Esophagus squamous epithelium (tissue), 5 donors: ENCODE data around the gene MOB1A. TPM values are rescaled to one million over a fixed set of nuclear protein-coding genes. Genes with fewer than 3 reads are reported as not detected.
"Not testable (repeated sequence)": the region's sequence is repeated elsewhere in the genome, so short reads cannot be mapped to it uniquely, and the experiment has no call there.

ENCODE experiments used
- DNase-seq: peaks from one replicate; lab custom pipeline; 2025; lab: John Stamatoyannopoulos, UW
- H3K27ac ChIP-seq, 4 donors: fragments of 200-600 bp; sonication (generic); one replicate each; pipeline ENCODE4 v1.5.1; 2016 to 2019; ENCODE audit warnings: mild to moderate bottlenecking in 1 of 4
- H3K27me3 ChIP-seq, 4 donors: fragments of 200-600 bp; sonication (generic); 1 replicate in 3 of 4; 2 replicates in 1 of 4; pipeline versions ENCODE4 v1.5.1 to v1.6.0; 2017 to 2021; ENCODE audit warnings: antibody characterized with exemption in 1 of 4
- H3K36me3 ChIP-seq, 3 donors: fragments of 200-600 bp; sonication (generic); one replicate each; pipeline ENCODE4 v1.5.1; 2016 to 2019
- H3K4me1 ChIP-seq, 3 donors: fragments of 200-600 bp; sonication (generic); one replicate each; pipeline ENCODE4 v1.5.1; 2017 to 2019
- H3K4me3 ChIP-seq, 4 donors: fragments of 200-600 bp; sonication (generic); 1 replicate in 3 of 4; 2 replicates in 1 of 4; pipeline ENCODE4 v1.5.1; 2016 to 2019; ENCODE audit warnings: mild to moderate bottlenecking in 2 of 4, moderate library complexity in 1 of 4
- H3K9me3 ChIP-seq, 3 donors: fragments of 200-600 bp; sonication (generic); one replicate each; pipeline ENCODE4 v1.5.1; 2016 to 2019
- CTCF ChIP-seq, 6 experiments: fragments of 450-650 bp in 4 of 6; fragments of 200-600 bp in 2 of 6; sonication (generic) in 2 of 6; IDR thresholded peaks; one replicate each; pipeline ENCODE4 v1.5.1; 2016 to 2019; ENCODE audit warnings: antibody characterized with exemption in 6 of 6, mild to moderate bottlenecking in 4 of 6, moderate library complexity in 4 of 6
- POLR2A ChIP-seq, 4 donors: fragments of 450-650 bp; IDR thresholded peaks; one replicate each; pipeline ENCODE4 v1.6.1; 2017; ENCODE audit warnings: antibody characterized with exemption in 4 of 4, mild to moderate bottlenecking in 4 of 4, moderate library complexity in 3 of 4
- WGBS, 2 donors: methylation state at CpG; one replicate each; pipeline ENCODE4 v1.1.5; 2018; 5-methylcytosine and 5-hydroxymethylcytosine counted together
- intact Hi-C: fragments of 100-400 bp; cut with DNase I; formaldehyde crosslinking; loops from one replicate; pipeline ENCODE4 v1.15.0; 2022
- total RNA-seq, 4 donors: library from RNA; depleted of rRNA; stranded (reverse); fragments of >200 nt; gene quantifications; one replicate each; pipeline ENCODE4 v1.1.0, GENCODE V29; 2016
- donor health status: DM: yes; HTN: yes; CAD: no.

The MOB1A gene
- total RNA-seq, 4 donors from 2014 or later, result 87.9 to 125 (median 102) TPM

GRCh38 chr2:74137651-74138599 is 40.8 kb downstream of the MOB1A start:
- WGBS, 2 donors, result 92 to 94% methylated on average over 8 to 9 of the region's 11 CpGs
- Histone ChIP-seq H3K9me3 (no peaks in the 10 kb centered on the region), H3K27ac (no peak overlapping the region), H3K4me1 (no peaks in the 10 kb centered on the region), H3K4me3 (no peak overlapping the region), H3K27me3 (no peaks in the 10 kb centered on the region), H3K36me3 (peaks cover 0 to 65% (median 5%) of the 10 kb centered on the region in 3 donors)
- no peak for TF ChIP-seq CTCF (IDR thresholded peaks at IDR 0.05)
- intact Hi-C loops, result no loop called here
- DNase-seq, result no peak

- TF ChIP-seq CTCF (IDR thresholded peaks at IDR 0.05) (no peak), POLR2A (IDR thresholded peaks at IDR 0.05) (no peak)
- DNase-seq, result no peak
- Histone ChIP-seq H3K4me3 (no peak overlapping the region), H3K4me1 (peaks cover 0 to 7% (median 0%) of the 10 kb centered on the region in 3 donors), H3K27ac (no peak overlapping the region), H3K27me3 (peaks cover 0 to 29% (median 0%) of the 10 kb centered on the region in 4 donors), H3K36me3 (peaks cover 0 to 24% (median 0%) of the 10 kb centered on the region in 3 donors), H3K9me3 (no peaks in the 10 kb centered on the region)
- intact Hi-C loops, result no loop called here
- 79 to 98% methylated on average over 5 of the region's 5 CpGs for WGBS, 2 donors
These were observed 46.8 kb downstream of the MOB1A start for GRCh38 chr2:74131901-74132300.

- peaks cover 0 to 23% (median 0%) of the 10 kb centered on the region in 3 donors for H3K36me3 ChIP-seq
- H3K9me3 ChIP-seq, result no peaks in the 10 kb centered on the region
- peaks cover 0 to 29% (median 0%) of the 10 kb centered on the region in 4 donors for H3K27me3 ChIP-seq
- TF ChIP-seq CTCF (IDR thresholded peaks at IDR 0.05), result no peak
- no peak for TF ChIP-seq POLR2A (IDR thresholded peaks at IDR 0.05)
- DNase-seq, result no peak
- H3K4me1 ChIP-seq, result peaks cover 0 to 7% (median 0%) of the 10 kb centered on the region in 3 donors
- intact Hi-C loops, result no loop called here
- 44 to 58% methylated on average over 9 to 26 of the region's 41 CpGs for WGBS, 2 donors
- H3K4me3 ChIP-seq, result no peak overlapping the region
- H3K27ac ChIP-seq, result no peak overlapping the region
These were observed 48.3 kb downstream of the MOB1A start for GRCh38 chr2:74130211-74130995.

GRCh38 chr2:74128206-74128605 is 50.5 kb downstream of the MOB1A start:
- no peak for TF ChIP-seq CTCF (IDR thresholded peaks at IDR 0.05)
- no peak for TF ChIP-seq POLR2A (IDR thresholded peaks at IDR 0.05)

GRCh38 chr2:74123955-74124354 is 54.7 kb downstream of the MOB1A start:
- whole genome bisulfite sequencing, 2 donors, result no CpG with 5 or more reads among the region's 29 CpGs
- H3K27me3 ChIP-seq, H3K9me3 ChIP-seq, intact Hi-C loops, DNase-seq, H3K4me3 ChIP-seq, H3K36me3 ChIP-seq, H3K27ac ChIP-seq: not testable (repeated sequence)
- peaks cover 0 to 11% (median 0%) of the 10 kb centered on the region in 3 donors for H3K4me1 ChIP-seq

More at GRCh38 chr2:74128206-74128605, 50.5 kb downstream of the MOB1A start:
- no peak for DNase-seq
- H3K4me3 ChIP-seq, result no peak overlapping the region
- peaks cover 0 to 29% (median 0%) of the 10 kb centered on the region in 4 donors for H3K27me3 ChIP-seq
- peaks cover 0 to 7% (median 0%) of the 10 kb centered on the region in 3 donors for H3K4me1 ChIP-seq
- peaks cover 0 to under 1% (median 0%) of the 10 kb centered on the region in 3 donors for H3K36me3 ChIP-seq
- H3K9me3 ChIP-seq, result peaks cover 0 to under 1% (median 0%) of the 10 kb centered on the region in 3 donors
- intact Hi-C loops, result no loop called here
- H3K27ac ChIP-seq, result no peak overlapping the region
- WGBS, 2 donors, result 79 to 82% methylated on average over 3 of the region's 3 CpGs

GRCh38 chr2:74121846-74122245 is 56.8 kb downstream of the MOB1A start:
- H3K4me1 ChIP-seq, result peaks cover 0 to 11% (median 0%) of the 10 kb centered on the region in 3 donors
- H3K27ac ChIP-seq, H3K36me3 ChIP-seq, DNase-seq, H3K27me3 ChIP-seq, H3K4me3 ChIP-seq, H3K9me3 ChIP-seq, intact Hi-C loops: not testable (repeated sequence)
- WGBS, 2 donors, result 89 to 100% methylated on average over 1 of the region's 1 CpG
